Fibroblast of skin of right biceps (primary cell): ENCODE results near the gene CSDE1.

Source experiments
- DNase-seq: peaks from one replicate; pipeline ENCODE4 v3.0.0-alpha.2; 2013

Gene CSDE1

GRCh38 chr1:114746450-114747121, 11.2 kb downstream of the CSDE1 start:
- no peak for DNase-seq

- DNase-seq: peak; percentile 51
These were observed 12.5 kb downstream of the CSDE1 start for GRCh38 chr1:114745291-114745690.

- no peak for DNase-seq
These were observed 15.6 kb downstream of the CSDE1 start for GRCh38 chr1:114741963-114742746.

- no peak for DNase-seq
These were observed 17.5 kb downstream of the CSDE1 start for GRCh38 chr1:114740331-114740730.

GRCh38 chr1:114737314-114737849, 20.4 kb downstream of the CSDE1 start:
- DNase-seq: no peak

GRCh38 chr1:114735479-114735878, 22.3 kb downstream of the CSDE1 start:
- DNase-seq: no peak

GRCh38 chr1:114729782-114730181, 28.0 kb downstream of the CSDE1 start:
- DNase-seq: no peak

- no peak for DNase-seq
These were observed 29.2 kb downstream of the CSDE1 start for GRCh38 chr1:114728553-114728952.

- DNase-seq: no peak
These were observed 32.6 kb downstream of the CSDE1 start for GRCh38 chr1:114725230-114725629.

- DNase-seq: no peak
These were observed 33.9 kb downstream of the CSDE1 start for GRCh38 chr1:114723915-114724314.

GRCh38 chr1:114723457-114723856, 34.3 kb downstream of the CSDE1 start:
- DNase-seq: no peak

GRCh38 chr1:114720492-114720891, 37.3 kb downstream of the CSDE1 start:
- no peak for DNase-seq

GRCh38 chr1:114719424-114719787, 38.4 kb downstream of the CSDE1 start:
- peak; percentile 26 for DNase-seq

- DNase-seq: peak; percentile 79
These were observed 38.9 kb downstream of the CSDE1 start for GRCh38 chr1:114718661-114719423.

- DNase-seq: peak; percentile 93
These were observed 41.2 kb downstream of the CSDE1 start, which contains the start of gene NRAS for GRCh38 chr1:114716304-114717170. TSS of gene NRAS (minus strand) at chr1:114716771. CDS start at chr1:114716160, 611 bp downstream.

- DNase-seq: peak; percentile 3
These were observed 41.9 kb downstream of the CSDE1 start for GRCh38 chr1:114715952-114716303.

GRCh38 chr1:114712977-114713376, 44.8 kb downstream of the CSDE1 start:
- no peak for DNase-seq

GRCh38 chr1:114710360-114710759, 47.4 kb downstream of the CSDE1 start:
- DNase-seq: no peak

- no peak for DNase-seq
These were observed 50.2 kb downstream of the CSDE1 start for GRCh38 chr1:114707604-114708003.

- no peak for DNase-seq
These were observed 54.5 kb downstream of the CSDE1 start for GRCh38 chr1:114703242-114703641.

- DNase-seq: no peak
These were observed 55.0 kb downstream of the CSDE1 start for GRCh38 chr1:114702737-114703136.

GRCh38 chr1:114701931-114702330, 55.9 kb downstream of the CSDE1 start:
- DNase-seq: no peak
